ENCODE measurements around the gene SOCS1. TPM values are rescaled to one million over a fixed set of nuclear protein-coding genes. Genes with fewer than 3 reads are reported as not detected.
A peak's percentile ranks its signal among the peaks of the same experiment; 100 is the strongest.
"Not testable (repeated sequence)": the region's sequence is repeated elsewhere in the genome, so short reads cannot be mapped to it uniquely, and the experiment has no call there.

The SOCS1 gene
- total RNA-seq, 5 donors from 2014 or later (not counting 1 experiment from before 2014, with no cell fraction given): 49.2 to 67.2 (median 54.5) TPM

DNA sequence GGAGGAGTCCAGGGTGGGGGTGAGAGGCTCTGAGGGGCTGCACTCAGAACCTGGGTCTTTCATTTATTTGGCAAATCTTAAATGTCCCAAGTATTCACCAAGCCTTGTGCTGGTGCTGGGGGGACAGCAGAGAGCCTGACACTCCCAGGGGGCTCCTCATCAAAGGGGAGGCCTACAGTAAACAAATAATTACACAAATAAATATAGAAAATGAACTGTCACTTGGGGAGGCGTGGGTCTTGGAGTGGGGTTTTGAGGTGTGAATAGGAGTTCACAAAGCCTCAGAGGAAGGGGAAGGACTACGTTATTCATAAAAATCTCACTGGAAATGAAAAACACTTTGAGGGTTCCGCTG lies 40.3 kb upstream of the SOCS1 start:
- Mint-ChIP-seq H3K36me3 (no peaks in the 10 kb centered on the region), H3K4me1 (peaks cover 27 to 41% (median 30%) of the 10 kb centered on the region in 3 donors), H3K9me3 (no peaks in the 10 kb centered on the region), H3K4me3 (peak overlapping the region in 1 of 3 donors; percentile 10), H3K27ac (no peak overlapping the region), H3K27me3 (no peaks in the 10 kb centered on the region)
- ChIA-PET POLR2A (no interaction called here), CTCF (interaction anchor here in 1 of 2 donors (0.6 kb wide), 1 partner anchor 328 kb away, joined by 5 read pairs; no protein-coding TSS in a partner anchor)
- H3K4me1 ChIP-seq (ENCODE audit: control insufficient read depth in 1 of 2, extremely low read depth in 1 of 2, insufficient read depth in 2 of 2, low read length in 2 of 2): peaks cover 27 to 32% of the 10 kb centered on the region in 2 experiments
- no peaks in the 10 kb centered on the region for H3K36me3 ChIP-seq (ENCODE audit: control insufficient read depth in 2 of 2, extremely low read depth in 1 of 2, insufficient read depth in 1 of 2, low read length in 1 of 2)
- no CpG with 5 or more reads among the region's 3 CpGs for WGBS (ENCODE audit: insufficient coverage)
- H3K27ac ChIP-seq (ENCODE audit: low read length): no peak overlapping the region
- H3K27me3 ChIP-seq (replicated peaks in 1 of 2; ENCODE audit: control insufficient read depth in 2 of 2, extremely low read depth in 1 of 2, insufficient read depth in 2 of 2, low read length in 1 of 2): peaks cover 0 to 19% of the 10 kb centered on the region in 2 experiments
- DNase-seq (no peak), ATAC-seq (replicated peaks in 1 of 4) (no peak)
- H3K4me3 ChIP-seq (ENCODE audit: control insufficient read depth in 1 of 2, extremely low read depth in 1 of 2, low read length in 1 of 2): no peak overlapping the region
- no peaks in the 10 kb centered on the region for H3K9me3 ChIP-seq

DNA sequence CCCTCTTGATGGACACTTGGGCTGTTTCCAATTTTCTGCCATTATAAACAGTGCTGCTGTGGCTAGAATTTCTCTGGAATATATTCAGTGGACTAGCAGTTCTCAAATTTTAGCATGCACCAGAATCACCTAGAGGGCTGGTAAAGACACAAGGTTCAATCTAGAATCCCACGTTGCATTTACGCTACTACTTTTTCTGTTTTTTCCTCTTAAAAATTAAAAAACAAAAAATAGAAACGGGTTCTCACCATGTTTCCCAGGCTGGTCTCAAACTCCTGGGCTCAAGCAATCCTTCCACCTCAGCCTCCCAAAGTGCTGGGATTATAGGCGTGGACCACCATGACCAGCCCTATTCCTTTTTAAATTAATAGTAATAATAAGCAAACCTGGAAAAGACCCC lies 39.7 kb upstream of the SOCS1 start:
- no peak overlapping the region for H3K27ac Mint-ChIP-seq
- ATAC-seq (replicated peaks in 1 of 4) (no peak), DNase-seq (no peak)
- WGBS (ENCODE audit: insufficient coverage): 100% methylated on average over 1 of the region's 4 CpGs
- H3K27me3 ChIP-seq (replicated peaks in 1 of 2; ENCODE audit: control insufficient read depth in 2 of 2, extremely low read depth in 1 of 2, insufficient read depth in 2 of 2, low read length in 1 of 2): peaks cover 0 to 20% of the 10 kb centered on the region in 2 experiments
- peaks cover 27 to 32% of the 10 kb centered on the region in 2 experiments for H3K4me1 ChIP-seq (ENCODE audit: control insufficient read depth in 1 of 2, extremely low read depth in 1 of 2, insufficient read depth in 2 of 2, low read length in 2 of 2)
- no peaks in the 10 kb centered on the region for H3K36me3 ChIP-seq (ENCODE audit: control insufficient read depth in 2 of 2, extremely low read depth in 1 of 2, insufficient read depth in 1 of 2, low read length in 1 of 2)
- no peaks in the 10 kb centered on the region for H3K9me3 Mint-ChIP-seq
- no peaks in the 10 kb centered on the region for H3K36me3 Mint-ChIP-seq
- no peaks in the 10 kb centered on the region for H3K9me3 ChIP-seq
- H3K27ac ChIP-seq (ENCODE audit: low read length): no peak overlapping the region
- no peak overlapping the region for H3K4me3 ChIP-seq (ENCODE audit: control insufficient read depth in 1 of 2, extremely low read depth in 1 of 2, low read length in 1 of 2)
- no peak overlapping the region for H3K4me3 Mint-ChIP-seq
- no peaks in the 10 kb centered on the region for H3K27me3 Mint-ChIP-seq
- CTCF ChIA-PET: no interaction called here
- peaks cover 27 to 41% (median 30%) of the 10 kb centered on the region in 3 donors for H3K4me1 Mint-ChIP-seq
- POLR2A ChIA-PET: no interaction called here

DNA sequence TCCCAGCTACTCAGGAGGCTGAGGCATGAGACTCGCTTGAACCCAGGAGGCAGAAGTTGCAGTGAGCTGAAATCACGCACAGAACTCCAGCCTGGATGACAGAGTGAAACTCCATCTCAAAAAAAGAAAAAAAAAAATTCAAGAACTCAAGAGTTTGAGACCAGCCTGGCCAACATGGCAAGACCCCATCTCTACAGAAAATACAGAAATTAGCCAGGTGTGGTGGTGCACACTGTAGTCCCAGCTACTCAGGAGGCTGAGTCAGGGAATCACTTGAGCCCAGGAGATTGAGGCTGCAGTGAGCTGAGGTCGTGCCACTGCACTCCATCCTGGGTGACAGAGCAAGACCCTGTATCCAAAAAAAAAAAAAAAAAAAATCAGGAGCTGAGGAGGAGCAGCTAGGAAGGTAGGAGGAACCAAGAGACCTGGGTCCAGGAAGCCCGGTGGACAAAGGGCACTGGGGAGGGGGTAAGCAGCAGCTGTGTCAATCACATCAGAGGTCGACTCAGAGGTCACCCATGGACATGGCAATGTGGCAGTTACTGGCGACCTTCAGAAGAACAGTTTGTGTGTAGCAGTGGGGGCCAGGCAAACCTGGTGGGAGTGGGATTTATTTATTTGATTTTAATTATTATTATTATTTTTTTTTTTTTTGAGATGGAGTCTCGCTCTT lies 36.2 kb upstream of the SOCS1 start:
- no peaks in the 10 kb centered on the region for H3K36me3 Mint-ChIP-seq
- ATAC-seq (replicated peaks in 1 of 4) (no peak), DNase-seq (no peak)
- no peaks in the 10 kb centered on the region for H3K9me3 Mint-ChIP-seq
- no peaks in the 10 kb centered on the region for H3K27me3 Mint-ChIP-seq
- WGBS (ENCODE audit: insufficient coverage): 94% methylated on average over 2 of the region's 7 CpGs
- CTCF ChIA-PET: interaction anchor here (0.6 to 0.7 kb wide), 4 partner anchors 80 to 665 kb away, joined by 3 read pairs; no protein-coding TSS in a partner anchor
- H3K4me1 ChIP-seq (ENCODE audit: control insufficient read depth in 1 of 2, extremely low read depth in 1 of 2, insufficient read depth in 2 of 2, low read length in 2 of 2): peaks cover 12 to 13% of the 10 kb centered on the region in 2 experiments
- H3K27ac Mint-ChIP-seq: no peak overlapping the region
- H3K27me3 ChIP-seq (replicated peaks in 1 of 2; ENCODE audit: control insufficient read depth in 2 of 2, extremely low read depth in 1 of 2, insufficient read depth in 2 of 2, low read length in 1 of 2): peaks cover 0 to 28% of the 10 kb centered on the region in 2 experiments
- H3K4me3 Mint-ChIP-seq: no peak overlapping the region
- H3K4me1 Mint-ChIP-seq: peaks cover 9 to 19% (median 10%) of the 10 kb centered on the region in 3 donors
- no peaks in the 10 kb centered on the region for H3K9me3 ChIP-seq
- H3K27ac ChIP-seq (ENCODE audit: low read length): no peak overlapping the region
- H3K36me3 ChIP-seq (ENCODE audit: control insufficient read depth in 2 of 2, extremely low read depth in 1 of 2, insufficient read depth in 1 of 2, low read length in 1 of 2): no peaks in the 10 kb centered on the region
- no peak overlapping the region for H3K4me3 ChIP-seq (ENCODE audit: control insufficient read depth in 1 of 2, extremely low read depth in 1 of 2, low read length in 1 of 2)
- POLR2A ChIA-PET: interaction anchor here in 1 of 2 donors (0.6 kb wide), 1 partner anchor 351 kb away, joined by 3 read pairs; no protein-coding TSS in a partner anchor

GRCh38 chr16:11291091-11291703 lies 35.2 kb upstream of the SOCS1 start:
- Histone ChIP-seq H3K9me3 (no peaks in the 10 kb centered on the region), H3K36me3 (ENCODE audit: control insufficient read depth in 2 of 2, extremely low read depth in 1 of 2, insufficient read depth in 1 of 2, low read length in 1 of 2) (no peaks in the 10 kb centered on the region), H3K27me3 (replicated peaks in 1 of 2; ENCODE audit: control insufficient read depth in 2 of 2, extremely low read depth in 1 of 2, insufficient read depth in 2 of 2, low read length in 1 of 2) (peaks cover 0 to 27% of the 10 kb centered on the region in 2 experiments), H3K27ac (ENCODE audit: low read length) (no peak overlapping the region), H3K4me3 (ENCODE audit: control insufficient read depth in 1 of 2, extremely low read depth in 1 of 2, low read length in 1 of 2) (no peak overlapping the region), H3K4me1 (ENCODE audit: control insufficient read depth in 1 of 2, extremely low read depth in 1 of 2, insufficient read depth in 2 of 2, low read length in 2 of 2) (peaks cover 3 to 5% of the 10 kb centered on the region in 2 experiments)
- ChIA-PET POLR2A (no interaction called here), CTCF (no interaction called here)
- Mint-ChIP-seq H3K4me3 (no peak overlapping the region), H3K4me1 (peaks cover 0 to 14% (median 2%) of the 10 kb centered on the region in 3 donors), H3K27ac (no peak overlapping the region), H3K9me3 (no peaks in the 10 kb centered on the region), H3K27me3 (no peaks in the 10 kb centered on the region), H3K36me3 (no peaks in the 10 kb centered on the region)
- DNase-seq: no peak
- WGBS (ENCODE audit: insufficient coverage): 87% methylated on average over 7 of the region's 10 CpGs
- ATAC-seq (replicated peaks in 1 of 4): no peak

DNA sequence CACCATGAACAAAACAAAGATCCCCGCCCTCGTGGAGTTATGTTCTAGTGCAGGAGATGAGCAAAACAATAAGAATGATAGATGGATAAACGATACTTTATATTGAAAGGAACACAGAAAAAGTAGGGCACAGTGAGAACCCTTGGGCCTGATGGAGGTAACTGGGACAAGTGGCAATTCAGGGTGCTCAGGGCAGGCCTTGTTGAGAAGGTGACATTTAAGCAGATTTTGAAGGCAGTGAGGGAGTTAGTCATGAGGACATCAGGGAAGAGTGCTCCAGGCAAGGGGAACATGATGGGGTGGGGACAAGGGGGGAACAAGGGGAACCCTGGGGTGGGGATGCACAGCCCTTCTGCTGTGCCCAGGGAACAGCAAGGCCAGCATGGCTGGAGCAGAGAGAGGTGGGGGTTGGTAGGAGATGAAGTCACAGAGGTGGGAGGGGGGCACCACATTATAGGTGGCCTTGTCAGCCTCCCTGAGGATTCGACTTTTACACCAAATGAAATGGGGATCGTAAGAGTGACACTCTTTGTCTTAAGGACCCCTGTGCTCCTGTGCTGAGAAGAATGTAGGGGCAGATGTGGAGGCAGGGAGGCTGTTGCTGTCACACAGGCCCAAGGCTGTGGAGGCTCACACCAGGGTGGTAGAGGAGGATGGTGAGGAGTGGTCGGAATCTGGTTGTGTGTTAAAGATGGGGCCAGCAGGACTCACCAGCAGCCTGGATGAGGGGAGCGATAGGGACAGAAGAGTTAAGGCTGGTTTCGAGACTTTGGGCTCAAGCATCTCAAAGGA lies 34.3 kb upstream of the SOCS1 start:
- Histone ChIP-seq H3K27ac (ENCODE audit: low read length) (no peak overlapping the region), H3K4me1 (ENCODE audit: control insufficient read depth in 1 of 2, extremely low read depth in 1 of 2, insufficient read depth in 2 of 2, low read length in 2 of 2) (peaks cover 0 to 5% of the 10 kb centered on the region in 2 experiments), H3K36me3 (ENCODE audit: control insufficient read depth in 2 of 2, extremely low read depth in 1 of 2, insufficient read depth in 1 of 2, low read length in 1 of 2) (no peaks in the 10 kb centered on the region), H3K9me3 (no peaks in the 10 kb centered on the region), H3K4me3 (ENCODE audit: control insufficient read depth in 1 of 2, extremely low read depth in 1 of 2, low read length in 1 of 2) (no peak overlapping the region), H3K27me3 (replicated peaks in 1 of 2; ENCODE audit: control insufficient read depth in 2 of 2, extremely low read depth in 1 of 2, insufficient read depth in 2 of 2, low read length in 1 of 2) (peaks cover 0 to 22% of the 10 kb centered on the region in 2 experiments)
- no peak for DNase-seq
- Mint-ChIP-seq H3K36me3 (no peaks in the 10 kb centered on the region), H3K4me3 (no peak overlapping the region), H3K27me3 (no peaks in the 10 kb centered on the region), H3K4me1 (peaks cover 0 to 14% (median 2%) of the 10 kb centered on the region in 3 donors), H3K9me3 (no peaks in the 10 kb centered on the region), H3K27ac (no peak overlapping the region)
- POLR2A ChIA-PET: no interaction called here
- WGBS (ENCODE audit: insufficient coverage): 86% methylated on average over 8 of the region's 8 CpGs
- CTCF ChIA-PET: no interaction called here
- no peak for ATAC-seq (replicated peaks in 1 of 4)

DNA sequence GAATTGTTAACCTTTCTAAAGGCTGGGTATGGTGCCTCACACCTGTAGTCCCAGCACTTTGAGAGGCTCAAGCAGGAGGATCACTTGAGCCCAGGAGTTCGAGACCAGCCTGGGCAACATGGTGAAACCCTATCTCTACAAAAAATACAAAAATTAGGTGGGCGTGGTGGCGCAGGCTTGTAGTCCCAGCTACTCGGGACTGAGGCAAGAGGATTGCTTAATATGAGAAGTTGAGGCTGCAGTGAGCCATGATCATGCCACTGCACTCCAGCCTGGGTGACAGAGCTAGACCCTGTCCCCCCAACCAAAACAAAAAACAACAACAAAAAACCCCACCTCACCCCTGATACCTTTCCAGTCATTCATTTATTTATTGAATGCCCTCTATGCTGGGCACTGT lies 33.7 kb upstream of the SOCS1 start:
- peaks cover 0 to 22% of the 10 kb centered on the region in 2 experiments for H3K27me3 ChIP-seq (replicated peaks in 1 of 2; ENCODE audit: control insufficient read depth in 2 of 2, extremely low read depth in 1 of 2, insufficient read depth in 2 of 2, low read length in 1 of 2)
- H3K27me3 Mint-ChIP-seq; DNase-seq; H3K27ac ChIP-seq (ENCODE audit: low read length); H3K36me3 ChIP-seq (ENCODE audit: control insufficient read depth in 2 of 2, extremely low read depth in 1 of 2, insufficient read depth in 1 of 2, low read length in 1 of 2); H3K27ac Mint-ChIP-seq; H3K4me1 ChIP-seq (ENCODE audit: control insufficient read depth in 1 of 2, extremely low read depth in 1 of 2, insufficient read depth in 2 of 2, low read length in 2 of 2); H3K4me3 ChIP-seq (ENCODE audit: control insufficient read depth in 1 of 2, extremely low read depth in 1 of 2, low read length in 1 of 2); CTCF ChIA-PET; H3K4me3 Mint-ChIP-seq; H3K9me3 ChIP-seq; ATAC-seq (replicated peaks in 1 of 4); H3K36me3 Mint-ChIP-seq; POLR2A ChIA-PET; H3K9me3 Mint-ChIP-seq: not testable (repeated sequence)
- WGBS (ENCODE audit: insufficient coverage): 100% methylated on average over 1 of the region's 4 CpGs
- peaks cover 0 to 14% (median 2%) of the 10 kb centered on the region in 3 donors for H3K4me1 Mint-ChIP-seq
